Transverse colon (tissue), 4 donors: Measurements from ENCODE around the gene COQ8B. TPM values are rescaled to one million over a fixed set of nuclear protein-coding genes. Genes with fewer than 3 reads are reported as not detected.

Source experiments
- DNase-seq: peaks from one replicate; pipeline ENCODE4 v3.0.0-alpha.2; 2019
- H3K27ac ChIP-seq, 4 donors: fragments of 200-600 bp; sonication (generic); 2 replicates each; pipeline ENCODE4 v1.5.1; 2016 to 2018; ENCODE audit warnings: inconsistent platforms in 4 of 4
- H3K27me3 ChIP-seq: fragments of 200-600 bp; sonication (generic); 2 replicates; pipeline ENCODE4 v1.5.1; 2017; ENCODE audit warnings: inconsistent platforms
- H3K36me3 ChIP-seq, 4 donors: fragments of 200-600 bp; sonication (generic); 2 replicates each; pipeline ENCODE4 v1.5.1; 2017 to 2019; ENCODE audit warnings: inconsistent platforms in 4 of 4
- H3K4me1 ChIP-seq, 4 donors: fragments of 200-600 bp; sonication (generic); 2 replicates each; pipeline ENCODE4 v1.5.1; 2017 to 2020; ENCODE audit warnings: inconsistent platforms in 4 of 4
- H3K4me3 ChIP-seq, 4 donors: fragments of 200-600 bp; sonication (generic); 1 replicate in 1 of 4; 2 replicates in 3 of 4; pipeline versions ENCODE4 v1.5.1 to v1.6.1; 2017 to 2019; ENCODE audit warnings: inconsistent platforms in 4 of 4
- H3K9me3 ChIP-seq, 2 donors: fragments of 200-600 bp; sonication (generic); 2 replicates each; pipeline ENCODE4 v1.5.1; 2017 to 2019; ENCODE audit warnings: inconsistent platforms in 2 of 2
- EP300 ChIP-seq: sonication (generic); formaldehyde crosslinking; IDR thresholded peaks from one replicate; pipeline ENCODE4 v1.6.1; 2017; ENCODE audit warnings: antibody characterized with exemption, low read depth
- POLR2A ChIP-seq: fragments of 450-650 bp; IDR thresholded peaks from one replicate; pipeline ENCODE4 v1.6.1; 2016; ENCODE audit warnings: antibody characterized with exemption, mild to moderate bottlenecking, moderate library complexity
- POLR2AphosphoS5 ChIP-seq, 3 donors: sonication (generic); formaldehyde crosslinking; IDR thresholded peaks; one replicate each; pipeline ENCODE4 v1.6.1; 2016; ENCODE audit warnings: antibody characterized with exemption in 3 of 3
- WGBS, 2 donors: methylation state at CpG; one replicate each; pipeline ENCODE4 v1.1.5; 2018; ENCODE audit warnings: low coverage in 1 of 2; 5-methylcytosine and 5-hydroxymethylcytosine counted together
- in situ Hi-C, 4 donors: fragments of 200-750 bp; cut with MboI; loops; one replicate each; pipeline versions ENCODE4 v1.15.0 to v1.15.1; 2017; ENCODE audit warnings: low sequenced_read_pairs in 3 of 4, low pct_ligation_motif_present in 1 of 4, low pct_unique_long_range_greater_than_20kb in 1 of 4
- intact Hi-C: fragments of 100-400 bp; cut with DNase I; formaldehyde crosslinking; loops from one replicate; pipeline ENCODE4 v1.15.1; 2023; ENCODE audit warnings: low total_unique reads
- total RNA-seq, 4 donors: library from RNA; depleted of rRNA; stranded (reverse); fragments of >200 nt; gene quantifications; one replicate each; pipeline ENCODE4 v1.1.0, GENCODE V29; 2016
- TF ChIP-seq, protein P1 (sequence below), 5 experiments: fragments of 200-600 bp in 3 of 5; fragments of 450-650 bp in 2 of 5; sonication (generic) in 3 of 5; IDR thresholded peaks; 1 replicate in 2 of 5; 2 replicates in 3 of 5; pipeline ENCODE4 v1.5.1; 2016 to 2017; ENCODE audit warnings: antibody characterized with exemption in 5 of 5, inconsistent platforms in 3 of 5, mild to moderate bottlenecking in 2 of 5, moderate library complexity in 1 of 5

COQ8B gene
- total RNA-seq, 4 donors from 2014 or later, result 15.3 to 41.2 (median 36.5) TPM

GRCh38 chr19:40674291-40674690, 42.4 kb downstream of the COQ8B start:
- 80% methylated on average over 3 of the region's 3 CpGs; no CpG with 5 or more reads in 1 of the 2 donors for WGBS, 2 donors
- peaks cover 0 to 33% (median 14%) of the 10 kb centered on the region in 4 donors for H3K36me3 ChIP-seq
- DNase-seq, result no peak
- H3K27ac ChIP-seq, result no peak overlapping the region
- no peaks in the 10 kb centered on the region for H3K4me1 ChIP-seq
- H3K9me3 ChIP-seq, result no peaks in the 10 kb centered on the region
- intact Hi-C loops (no loop called here), in situ Hi-C loops (loop anchor here in 1 of 4 donors (25.0 kb wide), 2 partner anchors 463 to 588 kb away; partner anchors contain the start of gene HNRNPUL1)
- no peak for TF ChIP-seq POLR2AphosphoS5 (IDR thresholded peaks at IDR 0.05)
- no peak for TF ChIP-seq POLR2A
- TF ChIP-seq EP300, result no peak
- TF ChIP-seq, protein P1, sequence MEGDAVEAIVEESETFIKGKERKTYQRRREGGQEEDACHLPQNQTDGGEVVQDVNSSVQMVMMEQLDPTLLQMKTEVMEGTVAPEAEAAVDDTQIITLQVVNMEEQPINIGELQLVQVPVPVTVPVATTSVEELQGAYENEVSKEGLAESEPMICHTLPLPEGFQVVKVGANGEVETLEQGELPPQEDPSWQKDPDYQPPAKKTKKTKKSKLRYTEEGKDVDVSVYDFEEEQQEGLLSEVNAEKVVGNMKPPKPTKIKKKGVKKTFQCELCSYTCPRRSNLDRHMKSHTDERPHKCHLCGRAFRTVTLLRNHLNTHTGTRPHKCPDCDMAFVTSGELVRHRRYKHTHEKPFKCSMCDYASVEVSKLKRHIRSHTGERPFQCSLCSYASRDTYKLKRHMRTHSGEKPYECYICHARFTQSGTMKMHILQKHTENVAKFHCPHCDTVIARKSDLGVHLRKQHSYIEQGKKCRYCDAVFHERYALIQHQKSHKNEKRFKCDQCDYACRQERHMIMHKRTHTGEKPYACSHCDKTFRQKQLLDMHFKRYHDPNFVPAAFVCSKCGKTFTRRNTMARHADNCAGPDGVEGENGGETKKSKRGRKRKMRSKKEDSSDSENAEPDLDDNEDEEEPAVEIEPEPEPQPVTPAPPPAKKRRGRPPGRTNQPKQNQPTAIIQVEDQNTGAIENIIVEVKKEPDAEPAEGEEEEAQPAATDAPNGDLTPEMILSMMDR (IDR thresholded peaks at IDR 0.05), result no peak
- no peak overlapping the region for H3K4me3 ChIP-seq
- no peaks in the 10 kb centered on the region for H3K27me3 ChIP-seq

DNA sequence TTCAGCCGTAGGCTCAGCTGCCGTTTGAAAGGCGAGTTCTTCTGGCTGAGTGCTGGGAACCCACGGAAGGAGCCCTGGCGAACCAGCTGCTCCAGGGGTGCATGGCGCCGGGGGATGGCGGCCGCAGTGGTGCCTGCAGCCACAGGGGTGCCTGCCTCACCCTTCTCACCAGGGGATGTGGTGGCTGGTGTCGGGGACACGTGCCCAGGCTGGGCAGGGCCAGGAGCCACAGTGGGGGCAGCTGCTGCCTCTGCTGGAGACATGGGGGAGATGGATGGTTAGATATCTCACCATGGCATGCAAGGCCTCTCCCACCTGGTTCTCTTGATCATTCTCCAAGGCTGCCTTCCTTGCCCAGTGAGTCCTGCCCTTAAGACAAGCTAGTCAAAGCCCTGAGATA, 43.3 kb downstream of the COQ8B start:
- H3K36me3 ChIP-seq, result peaks cover 0 to 38% (median 14%) of the 10 kb centered on the region in 4 donors
- H3K27me3 ChIP-seq, result no peaks in the 10 kb centered on the region
- no peaks in the 10 kb centered on the region for H3K9me3 ChIP-seq
- WGBS, 2 donors, result 75% methylated on average over 2 of the region's 11 CpGs; no CpG with 5 or more reads in 1 of the 2 donors
- DNase-seq, result no peak
- intact Hi-C loops, result no loop called here
- TF ChIP-seq, protein P1 (IDR thresholded peaks at IDR 0.05), result no peak
- TF ChIP-seq POLR2A (no peak), EP300 (no peak), POLR2AphosphoS5 (IDR thresholded peaks at IDR 0.05) (no peak)
- no peaks in the 10 kb centered on the region for H3K4me1 ChIP-seq
- no peak overlapping the region for H3K27ac ChIP-seq
- in situ Hi-C loops, result loop anchor here in 1 of 4 donors (25.0 kb wide), 2 partner anchors 464 to 589 kb away; partner anchors contain the start of gene HNRNPUL1
- no peak overlapping the region for H3K4me3 ChIP-seq

GRCh38 chr19:40672573-40673299, 44.0 kb downstream of the COQ8B start:
- Histone ChIP-seq H3K36me3 (peaks cover 0 to 38% (median 11%) of the 10 kb centered on the region in 4 donors), H3K4me1 (no peaks in the 10 kb centered on the region), H3K27ac (no peak overlapping the region), H3K27me3 (no peaks in the 10 kb centered on the region), H3K9me3 (no peaks in the 10 kb centered on the region), H3K4me3 (no peak overlapping the region)
- intact Hi-C loops (no loop called here), in situ Hi-C loops (loop anchor here in 1 of 4 donors (25.0 kb wide), 2 partner anchors 465 to 590 kb away; partner anchors contain the start of gene HNRNPUL1)
- no peak for DNase-seq
- TF ChIP-seq EP300 (no peak), POLR2A (no peak), POLR2AphosphoS5 (IDR thresholded peaks at IDR 0.05) (no peak)
- TF ChIP-seq, protein P1 (IDR thresholded peaks at IDR 0.05), result no peak
- WGBS, 2 donors, result 91% methylated on average over 5 to 7 of the region's 7 CpGs

DNA sequence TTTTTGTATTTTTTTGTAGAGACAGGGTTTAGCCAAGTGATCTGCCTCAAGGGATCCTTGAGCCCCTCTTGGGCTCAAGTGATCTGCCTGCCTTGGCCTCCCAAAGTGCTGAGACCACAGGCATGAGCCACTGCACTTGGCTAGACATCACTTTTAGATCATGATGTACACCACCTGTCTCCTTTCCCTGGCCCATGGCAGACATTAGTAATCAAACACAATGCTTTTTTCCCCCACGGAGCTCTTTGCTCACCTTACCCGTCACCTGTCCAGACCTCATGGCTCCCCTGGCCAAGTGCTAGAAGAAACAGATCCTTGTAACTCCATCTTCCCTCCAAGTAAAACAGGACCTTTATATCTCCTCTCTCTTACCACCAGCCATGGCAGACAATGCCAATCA, 44.6 kb downstream of the COQ8B start:
- TF ChIP-seq, protein P1 (IDR thresholded peaks at IDR 0.05), result no peak
- no peak for TF ChIP-seq POLR2A
- TF ChIP-seq POLR2AphosphoS5 (IDR thresholded peaks at IDR 0.05), result no peak
- no peak for TF ChIP-seq EP300
- 82 to 89% methylated on average over 1 to 2 of the region's 2 CpGs for WGBS, 2 donors
- no peaks in the 10 kb centered on the region for H3K27me3 ChIP-seq
- no peak overlapping the region for H3K27ac ChIP-seq
- intact Hi-C loops, result no loop called here
- no peaks in the 10 kb centered on the region for H3K9me3 ChIP-seq
- in situ Hi-C loops, result loop anchor here in 1 of 4 donors (25.0 kb wide), 2 partner anchors 465 to 590 kb away; partner anchors contain the start of gene HNRNPUL1
- no peak for DNase-seq
- no peak overlapping the region for H3K4me3 ChIP-seq
- peaks cover 0 to 38% (median 10%) of the 10 kb centered on the region in 4 donors for H3K36me3 ChIP-seq
- H3K4me1 ChIP-seq, result no peaks in the 10 kb centered on the region
